ENCODE measurements around the gene CENPS.
A peak's percentile ranks its signal among the peaks of the same experiment; 100 is the strongest.
"Not testable (repeated sequence)": the region's sequence is repeated elsewhere in the genome, so short reads cannot be mapped to it uniquely, and the experiment has no call there.

The CENPS gene

GRCh38 chr1:10451287-10451686 lies 21.1 kb downstream of the CENPS start:
- no peak for DNase-seq (ENCODE audit: low spot score)

- no peak for DNase-seq (ENCODE audit: low spot score)
Observed at GRCh38 chr1:10456048-10456447, 25.8 kb downstream of the CENPS start.

- no peak for DNase-seq (ENCODE audit: low spot score)
Observed at GRCh38 chr1:10456661-10457060, 26.4 kb downstream of the CENPS start.

GRCh38 chr1:10457462-10457861 lies 27.2 kb downstream of the CENPS start:
- DNase-seq (ENCODE audit: low spot score): not testable (repeated sequence)

GRCh38 chr1:10457875-10458274 lies 27.6 kb downstream of the CENPS start:
- DNase-seq (ENCODE audit: low spot score): no peak

GRCh38 chr1:10459184-10459583 lies 29.0 kb downstream of the CENPS start:
- DNase-seq (ENCODE audit: low spot score): no peak

GRCh38 chr1:10467078-10467477 lies 36.8 kb downstream of the CENPS start:
- no peak for DNase-seq (ENCODE audit: low spot score)

- DNase-seq (ENCODE audit: low spot score): no peak
Observed at GRCh38 chr1:10470043-10470442, 39.8 kb downstream of the CENPS start.

GRCh38 chr1:10471411-10472219 lies 41.4 kb downstream of the CENPS start:
- DNase-seq (ENCODE audit: low spot score): peak; percentile 62

GRCh38 chr1:10472220-10473144 lies 42.2 kb downstream of the CENPS start, which contains the start of gene DFFA:
DFFA (minus strand) TSS chr1:10472529; CDS start chr1:10472458, 71 bp downstream.
- peak; percentile 98 for DNase-seq (ENCODE audit: low spot score)

- DNase-seq (ENCODE audit: low spot score): no peak
Observed at GRCh38 chr1:10473145-10473765, 43.0 kb downstream of the CENPS start.

- DNase-seq (ENCODE audit: low spot score): not testable (repeated sequence)
Observed at GRCh38 chr1:10474309-10474612, 44.0 kb downstream of the CENPS start.

GRCh38 chr1:10474613-10475507 lies 44.6 kb downstream of the CENPS start, which contains the start of gene PEX14:
PEX14 (plus strand) TSS chr1:10474950; CDS start chr1:10474967, 17 bp downstream.
- DNase-seq (ENCODE audit: low spot score): peak; percentile 91

GRCh38 chr1:10475510-10475909 lies 45.3 kb downstream of the CENPS start:
- DNase-seq (ENCODE audit: low spot score): peak; percentile 25

GRCh38 chr1:10479296-10479695 lies 49.1 kb downstream of the CENPS start:
- DNase-seq (ENCODE audit: low spot score): no peak

- no peak for DNase-seq (ENCODE audit: low spot score)
Observed at GRCh38 chr1:10480614-10481013, 50.4 kb downstream of the CENPS start.

- no peak for DNase-seq (ENCODE audit: low spot score)
Observed at GRCh38 chr1:10484521-10484920, 54.3 kb downstream of the CENPS start.

GRCh38 chr1:10489291-10490055 lies 59.2 kb downstream of the CENPS start:
- no peak for DNase-seq (ENCODE audit: low spot score)

- DNase-seq (ENCODE audit: low spot score): no peak
Observed at GRCh38 chr1:10490286-10490970, 60.2 kb downstream of the CENPS start.

Measured in RKO (cell line).